ENCODE measurements around the gene HOXA11.

Gene HOXA11

GRCh38 chr7:27146491-27147198, 38.4 kb downstream of the HOXA11 start:
- FAIRE-seq, result no peak

DNA sequence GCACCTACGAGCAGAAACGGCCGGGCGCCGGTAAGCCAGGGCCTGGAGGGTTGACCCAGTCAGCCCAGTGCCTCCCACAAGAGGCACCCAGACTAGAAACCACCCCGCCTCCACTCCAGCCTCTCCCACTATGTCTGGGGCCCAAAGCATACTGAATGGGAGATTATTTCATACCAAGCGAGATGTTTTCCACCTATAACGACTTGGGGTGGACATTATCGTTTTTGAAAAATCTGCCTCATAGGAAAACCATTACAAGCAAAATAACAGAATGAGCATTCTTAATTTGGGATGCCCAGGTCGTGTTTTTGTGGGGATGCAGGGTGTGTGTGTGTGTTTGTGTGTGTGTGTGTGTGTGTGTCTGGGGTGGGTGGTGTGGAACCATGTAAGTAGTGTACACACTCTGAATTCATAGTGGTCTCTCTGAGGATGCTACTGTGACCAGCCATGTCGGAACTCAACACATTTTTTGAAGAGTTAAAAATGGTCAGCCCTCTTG, 39.1 kb downstream of the HOXA11 start:
- FAIRE-seq, result no peak

GRCh38 chr7:27145165-27145913, 39.7 kb downstream of the HOXA11 start:
- no peak for FAIRE-seq

DNA sequence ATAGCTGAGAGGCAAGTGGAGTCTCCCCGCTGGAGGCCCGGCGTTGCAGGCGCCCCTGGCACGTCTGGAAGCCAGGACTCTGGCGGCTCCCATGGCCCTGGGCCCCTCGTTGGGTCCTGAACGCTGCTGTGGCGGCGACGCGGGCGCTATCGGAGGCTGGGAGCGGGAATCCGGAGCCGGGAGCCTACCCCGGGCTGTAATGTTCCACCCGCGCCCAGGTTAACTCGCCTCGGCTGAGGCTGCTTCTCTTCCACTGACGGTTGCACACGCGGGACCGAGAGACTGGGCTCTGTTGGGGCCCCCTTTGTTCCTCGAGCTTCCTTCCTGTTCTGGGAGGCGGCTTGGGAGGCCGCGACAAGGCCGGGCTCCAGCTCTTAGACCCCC, 40.3 kb downstream of the HOXA11 start:
- no peak for FAIRE-seq

GRCh38 chr7:27143950-27144780, 40.9 kb downstream of the HOXA11 start:
- no peak for FAIRE-seq

GRCh38 chr7:27143023-27143949, 41.7 kb downstream of the HOXA11 start, which contains the start of gene HOXA5:
Gene HOXA5, minus strand, starts transcription at chr7:27143681. Its CDS starts 74 bp downstream, at chr7:27143607.
- no peak for FAIRE-seq

DNA sequence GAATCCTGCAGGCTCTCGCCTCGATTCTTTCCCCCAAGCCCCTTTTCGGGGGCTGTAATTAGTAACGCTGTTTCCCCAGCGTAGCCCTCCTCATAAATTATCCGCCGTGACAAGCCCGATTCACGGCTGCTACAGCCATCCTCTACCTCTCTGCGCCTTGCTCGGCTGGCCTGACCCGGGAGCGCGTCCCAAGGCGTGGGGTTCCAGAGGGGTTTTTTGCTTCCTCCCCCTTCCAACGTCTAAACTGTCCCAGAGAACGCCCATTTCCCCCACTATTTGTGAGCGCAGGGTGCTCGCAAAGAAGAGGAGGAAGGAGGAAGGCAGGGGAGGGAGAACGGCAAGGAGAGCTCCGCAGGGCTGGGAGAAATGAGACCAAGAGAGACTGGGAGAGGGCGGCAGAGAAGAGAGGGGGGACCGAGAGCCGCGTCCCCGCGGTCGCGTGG, 42.4 kb downstream of the HOXA11 start:
- no peak for FAIRE-seq

- no peak for FAIRE-seq
Measured at GRCh38 chr7:27141923-27142579, 43.0 kb downstream of the HOXA11 start.

DNA sequence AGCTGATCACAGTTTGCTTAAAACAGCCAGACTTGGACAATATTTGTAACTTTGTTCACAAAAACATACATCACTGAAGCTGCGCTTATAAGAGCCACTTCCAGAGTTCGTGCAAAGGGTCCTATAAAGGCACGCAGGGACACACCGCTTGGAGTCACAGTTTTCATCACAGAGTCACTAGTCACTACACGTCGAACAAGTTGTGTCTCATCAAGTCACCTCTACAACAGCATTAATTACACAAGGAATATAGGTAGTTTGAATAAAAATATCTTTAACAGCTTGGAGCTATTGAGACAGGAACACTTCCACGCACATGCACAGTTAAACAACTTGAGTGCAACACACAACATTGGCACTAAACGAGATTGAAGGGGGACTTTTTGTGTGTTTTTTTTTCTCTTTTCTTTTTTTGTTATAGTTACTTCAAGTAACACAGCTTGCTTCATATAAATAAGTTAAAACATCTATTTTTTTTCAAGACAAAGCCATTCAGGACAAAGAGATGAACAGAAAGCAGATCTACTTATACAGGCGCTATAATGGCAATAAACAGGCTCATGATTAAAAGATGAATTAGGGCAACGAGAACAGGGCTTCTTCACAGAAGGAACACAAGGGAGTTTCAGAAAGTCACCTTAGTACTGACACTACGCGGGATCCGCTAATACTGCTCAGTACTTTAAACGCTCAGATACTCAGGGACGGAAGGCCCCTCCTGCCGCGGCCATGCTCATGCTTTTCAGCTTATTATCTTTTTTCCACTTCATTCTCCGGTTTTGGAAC, 43.7 kb downstream of the HOXA11 start:
- no peak for FAIRE-seq

GRCh38 chr7:27140126-27140857, 44.7 kb downstream of the HOXA11 start:
- FAIRE-seq, result no peak

GRCh38 chr7:27139334-27140125, 45.5 kb downstream of the HOXA11 start:
- FAIRE-seq, result no peak

- no peak for FAIRE-seq
Measured at GRCh38 chr7:27138985-27139333, 46.1 kb downstream of the HOXA11 start.

DNA sequence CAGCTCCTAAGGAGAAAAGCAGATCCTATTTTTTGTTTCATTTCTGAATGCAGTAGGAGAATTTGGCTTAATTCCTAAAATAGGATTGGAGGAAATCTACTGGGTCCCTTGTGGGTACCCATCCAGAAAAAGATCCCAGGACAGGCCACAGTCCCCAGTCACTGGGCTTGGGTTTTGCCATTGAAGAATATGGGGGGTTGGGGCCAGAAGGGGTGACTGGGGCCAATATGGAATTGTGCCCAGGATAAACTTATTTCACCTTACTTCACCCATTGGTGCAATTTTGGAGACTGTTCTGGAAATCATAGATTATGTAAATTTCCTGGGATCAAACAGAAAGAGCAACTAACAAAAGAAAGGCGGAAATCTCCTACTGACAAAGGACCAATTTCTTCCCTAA, 46.6 kb downstream of the HOXA11 start:
- no peak for FAIRE-seq

DNA sequence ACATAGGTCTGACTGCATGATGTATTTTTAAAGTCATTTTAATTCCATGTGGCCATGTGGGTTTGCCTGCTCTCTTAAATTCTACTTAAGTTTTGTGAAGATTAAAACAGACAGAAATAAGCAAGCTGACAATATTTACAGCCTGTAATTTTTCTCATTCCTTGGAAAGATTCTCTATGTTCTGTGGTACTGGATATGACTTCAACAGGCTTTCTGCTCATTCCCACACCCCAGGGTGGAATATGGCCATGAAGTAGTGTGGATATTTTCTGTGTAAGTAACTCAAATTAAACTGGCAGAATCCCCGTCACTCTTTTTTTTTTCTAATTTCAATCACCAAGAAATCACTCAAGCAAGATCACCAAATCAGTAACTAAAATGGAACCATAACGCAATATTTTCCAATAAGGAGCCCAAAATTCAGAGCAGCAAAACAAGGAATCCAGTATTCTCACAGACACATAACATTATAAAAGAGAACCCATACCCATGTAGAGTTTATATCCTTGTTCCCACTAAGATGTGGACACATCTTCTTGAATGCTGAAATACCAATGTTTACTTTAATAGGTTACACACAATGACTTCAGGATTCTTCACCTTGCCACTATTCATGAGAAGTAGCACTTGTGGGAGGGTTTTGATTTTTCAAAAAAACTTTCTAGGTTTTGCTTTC, 47.3 kb downstream of the HOXA11 start:
- FAIRE-seq, result no peak

- FAIRE-seq, result no peak
Measured at GRCh38 chr7:27134392-27134791, 50.6 kb downstream of the HOXA11 start.

GRCh38 chr7:27133409-27134231, 51.4 kb downstream of the HOXA11 start:
- FAIRE-seq, result no peak

GRCh38 chr7:27132978-27133377, 52.1 kb downstream of the HOXA11 start:
- FAIRE-seq, result no peak

DNA sequence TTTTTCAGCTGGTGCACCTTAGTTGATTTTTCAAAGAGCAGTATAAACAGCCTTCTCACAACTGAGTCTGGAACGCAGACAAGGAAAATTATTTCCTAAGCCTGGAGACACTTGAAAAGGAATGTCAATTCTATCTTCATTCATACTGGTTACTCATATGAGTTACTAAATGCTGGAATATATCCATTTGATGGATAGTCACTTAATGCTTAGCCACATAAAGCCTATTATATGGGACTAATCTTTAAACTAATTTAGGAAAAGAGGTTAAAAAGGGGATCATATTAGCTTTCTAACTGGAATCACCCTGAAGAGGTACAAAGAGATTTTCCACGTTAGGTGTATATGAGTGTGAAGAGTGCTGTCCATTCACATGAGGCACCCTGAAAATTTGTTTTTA, 52.8 kb downstream of the HOXA11 start:
- no peak for FAIRE-seq
